GM12801 (cell line): ENCODE results near the gene GUCD1.
"Not testable (repeated sequence)": the region's sequence is repeated elsewhere in the genome, so short reads cannot be mapped to it uniquely, and the experiment has no call there.

Experiments used
- TF ChIP-seq, protein P1 (sequence below): IDR thresholded peaks from one replicate; pipeline ENCODE4 v1.5.1; 2011; ENCODE audit warnings: control low read depth; ENCODE audit not compliant: insufficient read length; ENCODE audit errors: extremely low read depth

Gene GUCD1

DNA sequence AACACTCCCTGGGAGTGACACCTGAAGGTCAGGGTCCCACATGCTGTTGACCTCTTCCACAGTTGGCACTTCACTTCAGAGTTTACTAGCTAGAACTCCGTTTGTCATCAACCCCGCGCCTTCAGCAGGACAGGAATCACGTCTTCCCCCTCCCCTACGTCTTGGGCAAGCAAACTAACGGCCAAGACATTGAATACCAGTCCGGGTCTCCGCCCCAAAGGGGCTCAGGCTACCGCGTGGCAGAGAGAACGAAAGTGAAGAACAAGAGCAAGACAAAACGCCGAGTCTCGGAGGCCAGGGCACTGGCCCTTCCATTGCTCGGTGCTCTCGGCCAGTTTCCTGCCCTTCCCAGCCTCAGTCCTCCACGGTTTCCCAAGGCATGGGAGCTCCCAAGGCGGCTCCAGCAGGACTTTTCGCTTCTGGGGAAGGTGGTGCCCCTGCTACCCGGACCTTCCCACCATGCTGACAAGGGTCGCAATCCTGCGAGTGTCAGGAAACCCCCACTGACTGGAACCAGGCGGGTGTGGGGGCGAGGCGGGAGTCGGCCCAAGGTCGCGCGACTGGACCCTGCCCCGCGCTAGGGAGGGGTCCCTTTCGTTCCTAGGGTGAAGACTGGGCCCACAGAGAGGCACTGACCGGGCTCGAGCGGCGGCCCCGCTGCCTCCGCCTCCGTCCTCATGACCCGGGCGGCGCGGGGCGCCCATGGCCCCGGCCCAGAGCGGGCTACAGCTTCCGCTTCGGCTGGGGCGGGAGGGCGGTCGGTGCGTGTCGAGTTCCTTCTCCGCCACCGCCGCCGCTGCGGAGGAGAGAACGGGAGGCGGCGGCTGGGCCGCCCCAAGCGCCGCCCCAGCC is at the start of gene GUCD1:
Gene GUCD1, minus strand, starts transcription at position 826 of the 852 bp plus-strand sequence. Its CDS starts 147 bp downstream, at position 679.
- TF ChIP-seq, protein P1, sequence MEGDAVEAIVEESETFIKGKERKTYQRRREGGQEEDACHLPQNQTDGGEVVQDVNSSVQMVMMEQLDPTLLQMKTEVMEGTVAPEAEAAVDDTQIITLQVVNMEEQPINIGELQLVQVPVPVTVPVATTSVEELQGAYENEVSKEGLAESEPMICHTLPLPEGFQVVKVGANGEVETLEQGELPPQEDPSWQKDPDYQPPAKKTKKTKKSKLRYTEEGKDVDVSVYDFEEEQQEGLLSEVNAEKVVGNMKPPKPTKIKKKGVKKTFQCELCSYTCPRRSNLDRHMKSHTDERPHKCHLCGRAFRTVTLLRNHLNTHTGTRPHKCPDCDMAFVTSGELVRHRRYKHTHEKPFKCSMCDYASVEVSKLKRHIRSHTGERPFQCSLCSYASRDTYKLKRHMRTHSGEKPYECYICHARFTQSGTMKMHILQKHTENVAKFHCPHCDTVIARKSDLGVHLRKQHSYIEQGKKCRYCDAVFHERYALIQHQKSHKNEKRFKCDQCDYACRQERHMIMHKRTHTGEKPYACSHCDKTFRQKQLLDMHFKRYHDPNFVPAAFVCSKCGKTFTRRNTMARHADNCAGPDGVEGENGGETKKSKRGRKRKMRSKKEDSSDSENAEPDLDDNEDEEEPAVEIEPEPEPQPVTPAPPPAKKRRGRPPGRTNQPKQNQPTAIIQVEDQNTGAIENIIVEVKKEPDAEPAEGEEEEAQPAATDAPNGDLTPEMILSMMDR, result no peak

DNA sequence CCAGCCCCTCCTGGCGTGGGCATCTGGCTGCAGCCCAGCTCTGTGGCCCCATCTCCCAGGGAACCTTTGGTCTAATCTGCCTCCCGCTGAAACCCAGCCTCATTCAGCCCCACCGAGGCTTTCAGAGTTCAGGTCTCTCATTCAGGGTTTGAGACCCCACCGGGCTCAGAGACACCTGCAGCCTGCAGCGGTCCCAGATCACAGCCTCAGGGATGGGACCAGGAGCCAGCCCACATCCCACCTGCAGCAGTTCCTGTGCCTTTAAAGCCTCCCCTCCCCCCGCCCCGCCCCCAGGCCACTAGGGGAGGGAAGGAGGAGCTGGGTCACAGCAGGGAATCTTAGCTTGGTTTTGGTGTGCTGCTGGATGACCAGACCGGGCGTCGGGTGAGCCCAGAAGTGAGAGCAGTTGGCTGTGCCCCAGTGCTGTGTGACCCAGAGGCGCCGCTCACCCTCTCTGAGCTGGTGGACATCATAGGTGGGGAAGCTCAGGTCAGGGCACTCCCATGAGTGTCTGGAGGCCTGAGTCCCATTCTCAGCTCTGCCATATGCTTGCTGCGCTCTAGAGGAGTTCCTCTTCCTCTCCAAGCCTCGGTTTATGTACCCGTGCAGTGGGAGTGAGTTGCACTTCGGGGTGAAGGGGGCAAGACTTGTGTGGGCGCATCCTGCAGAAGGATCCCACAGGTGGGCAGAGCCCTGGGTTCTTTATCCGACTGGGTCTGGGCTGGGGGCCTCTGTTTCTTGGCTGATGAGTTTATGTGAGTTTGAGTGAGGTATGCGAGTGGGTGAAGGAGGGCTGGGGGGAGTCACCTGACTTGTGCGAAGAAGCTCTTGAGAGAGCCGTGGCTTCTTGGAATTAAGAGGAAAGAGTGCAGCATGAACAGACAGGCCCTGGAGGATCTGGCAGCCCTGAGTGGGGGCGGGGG is 48.2 kb upstream of the GUCD1 start, which contains the start of gene GGT1:
Gene GGT1, plus strand, starts transcription at position 347 of the 923 bp plus-strand sequence. CDS start 7,889 bp downstream, outside the sequence.
- TF ChIP-seq, protein P1, result not testable (repeated sequence)

DNA sequence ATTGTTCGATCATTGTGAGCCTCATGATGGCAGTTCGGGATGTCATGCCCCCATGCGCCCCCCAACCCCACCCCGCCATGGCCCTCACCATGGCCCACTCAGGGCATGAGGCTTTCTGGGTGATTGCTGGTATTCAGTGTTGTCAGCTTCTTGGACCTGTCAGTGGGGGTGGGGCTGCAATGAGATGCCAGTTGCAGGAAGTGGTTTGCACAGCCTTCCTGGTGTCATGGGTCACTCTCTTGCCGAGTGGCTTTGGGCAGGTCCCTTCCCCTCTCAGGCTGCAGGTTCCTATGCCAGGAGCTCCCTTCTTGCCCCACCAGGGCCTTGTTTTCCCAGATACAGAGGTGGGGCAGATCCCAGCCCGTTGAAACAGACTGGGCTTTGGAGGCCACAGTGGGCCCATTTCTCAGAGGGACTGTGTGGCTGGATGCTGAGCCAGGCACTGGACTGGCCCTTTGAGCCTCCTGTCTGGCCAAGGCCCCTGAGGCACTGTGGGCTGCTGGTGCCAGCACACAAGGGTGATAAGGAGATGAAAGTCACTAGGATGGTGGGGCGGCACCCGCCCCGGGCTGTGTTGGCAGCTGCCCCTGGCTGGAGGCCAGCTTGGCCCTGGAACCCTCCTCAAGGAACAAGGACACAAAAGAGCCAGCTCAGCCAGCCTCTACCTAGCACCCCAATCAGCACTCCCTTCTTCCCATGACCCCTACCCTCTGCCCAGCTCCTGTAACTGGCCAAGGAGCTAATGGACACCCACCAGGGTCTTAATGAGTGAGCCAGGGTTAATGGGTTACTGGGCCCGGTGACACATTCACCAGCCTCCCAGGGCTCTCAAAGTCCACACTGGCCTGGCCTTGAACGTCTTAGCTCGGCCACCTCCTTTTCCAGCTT is 46.5 kb upstream of the GUCD1 start:
- TF ChIP-seq, protein P1, result no peak

DNA sequence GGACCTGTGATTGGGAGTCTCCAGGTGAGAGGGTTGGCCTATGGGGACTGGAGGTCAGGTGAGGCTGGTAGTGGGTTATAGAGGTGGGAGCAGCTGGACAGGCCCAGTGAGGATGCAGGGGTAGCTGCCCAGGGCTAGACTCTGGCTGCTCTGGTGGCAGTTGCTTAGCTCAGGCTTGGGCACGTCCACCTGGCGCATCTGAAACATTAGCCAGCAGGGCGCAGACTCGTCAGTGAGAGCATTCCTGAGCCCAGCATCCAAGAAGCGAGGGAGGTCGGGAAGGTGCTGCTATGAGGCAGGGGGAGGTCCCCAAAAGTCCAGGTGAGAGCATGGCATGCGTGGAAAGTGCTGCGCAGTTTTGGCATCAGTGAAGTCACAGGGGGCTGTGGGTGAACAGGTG is 44.6 kb upstream of the GUCD1 start:
- TF ChIP-seq, protein P1, result no peak

DNA sequence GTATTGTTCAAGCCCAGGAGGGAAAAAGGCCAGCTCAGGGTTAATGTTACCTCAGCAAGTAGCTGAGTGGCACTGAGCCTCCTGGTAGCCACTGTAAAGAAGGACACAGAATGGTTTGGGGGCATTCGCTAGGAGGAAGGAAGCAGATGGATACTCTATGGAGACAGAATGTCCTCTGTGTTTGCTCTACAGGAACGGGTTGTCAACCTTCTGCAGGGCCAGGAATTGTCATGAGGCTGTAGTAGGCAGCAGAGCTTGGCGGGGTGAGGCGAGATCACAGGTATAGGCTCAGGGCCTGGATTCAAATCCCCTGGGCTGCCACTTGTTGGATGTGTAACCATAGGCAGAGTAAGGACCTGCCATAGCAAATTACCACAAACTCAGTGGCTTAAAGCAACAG is 40.9 kb upstream of the GUCD1 start:
- TF ChIP-seq, protein P1, result no peak

GRCh38 chr22:24595228-24595627 is 40.3 kb upstream of the GUCD1 start:
- TF ChIP-seq, protein P1, result no peak
